Keratinocyte (primary cell): ENCODE results near the gene AGMAT. TPM values are rescaled to one million over a fixed set of nuclear protein-coding genes. Genes with fewer than 3 reads are reported as not detected.

Experiments
- DNase-seq: peaks from one replicate; pipeline ENCODE4 v3.0.0-alpha.2; 2011; ENCODE audit warnings: low read depth, missing footprints, low spot score
- FAIRE-seq: peaks from 2 replicates; lab custom pipeline; 2011; peaks lifted over from hg19 to GRCh38; lab: Jason Lieb, UNC
- H2AFZ ChIP-seq: 2 replicates; pipeline ENCODE4 v1.6.0; 2012; ENCODE audit warnings: low read length, control low read depth, inconsistent platforms; ENCODE audit not compliant: control insufficient read depth
- H3K27ac ChIP-seq: 2 replicates; pipeline ENCODE4 v1.5.1; 2011; ENCODE audit warnings: low read length; ENCODE audit not compliant: control insufficient read depth, insufficient read depth
- H3K27me3 ChIP-seq: 3 replicates; pipeline ENCODE4 v1.6.0; 2011; ENCODE audit warnings: low read length; ENCODE audit not compliant: control insufficient read depth, insufficient read depth; ENCODE audit errors: extremely low read depth
- H3K36me3 ChIP-seq, 2 experiments: 2 replicates in 1 of 2; 3 replicates in 1 of 2; pipeline ENCODE4 v1.5.1; 2011; ENCODE audit warnings: low read length in 2 of 2, mild to moderate bottlenecking in 1 of 2; ENCODE audit not compliant: control insufficient read depth in 2 of 2, insufficient read depth in 2 of 2; ENCODE audit errors: extremely low read depth in 1 of 2
- H3K4me1 ChIP-seq: 3 replicates; pipeline ENCODE4 v1.5.1; 2011; ENCODE audit warnings: low read length; ENCODE audit not compliant: control insufficient read depth, insufficient read depth; ENCODE audit errors: extremely low read depth
- H3K4me2 ChIP-seq: 3 replicates; pipeline ENCODE4 v1.6.0; 2011; ENCODE audit warnings: low read depth, low read length; ENCODE audit not compliant: control insufficient read depth, insufficient read depth; ENCODE audit errors: extremely low read depth
- H3K4me3 ChIP-seq, 3 experiments: fragments of 200-600 bp in 1 of 3; sonication (generic) in 1 of 3; 2 replicates in 2 of 3; 3 replicates in 1 of 3; pipeline ENCODE4 v1.5.1; 2011 to 2016; ENCODE audit warnings: low read length in 3 of 3, mild to moderate bottlenecking in 3 of 3, control low read depth in 2 of 3, inconsistent platforms in 1 of 3, low read depth in 1 of 3, mixed read lengths in 1 of 3, mixed run types in 1 of 3, moderate library complexity in 1 of 3; ENCODE audit not compliant: control insufficient read depth in 2 of 3, insufficient read depth in 2 of 3; ENCODE audit errors: extremely low read depth in 1 of 3
- H3K79me2 ChIP-seq: 2 replicates; pipeline ENCODE4 v1.6.0; 2012; ENCODE audit warnings: low read length; ENCODE audit not compliant: control insufficient read depth, insufficient read depth
- H3K9ac ChIP-seq: 3 replicates; pipeline ENCODE4 v1.6.0; 2011; ENCODE audit warnings: low read length; ENCODE audit not compliant: control insufficient read depth, insufficient read depth; ENCODE audit errors: extremely low read depth
- H3K9me1 ChIP-seq: 3 replicates; pipeline ENCODE4 v1.6.0; 2011; ENCODE audit warnings: low read length; ENCODE audit not compliant: control insufficient read depth, insufficient read depth; ENCODE audit errors: extremely low read depth
- H3K9me3 ChIP-seq: 2 replicates; pipeline ENCODE4 v1.5.1; 2012; ENCODE audit warnings: low read depth, low read length; ENCODE audit not compliant: control insufficient read depth
- H4K20me1 ChIP-seq: 3 replicates; pipeline ENCODE4 v1.6.0; 2011; ENCODE audit warnings: low read length; ENCODE audit not compliant: control insufficient read depth, insufficient read depth; ENCODE audit errors: extremely low read depth
- CTCF ChIP-seq, 3 experiments: IDR thresholded peaks in 1 of 3; conservative IDR thresholded peaks in 1 of 3; optimal IDR thresholded peaks in 1 of 3; 2 replicates in 2 of 3; 3 replicates in 1 of 3; pipeline versions ENCODE3 to v1.5.1; 2011; ENCODE audit warnings: low read length in 3 of 3, mild to moderate bottlenecking in 3 of 3, moderate library complexity in 2 of 3, control low read depth in 1 of 3, inconsistent platforms in 1 of 3; ENCODE audit not compliant: insufficient read depth in 2 of 3; ENCODE audit errors: extremely low read depth in 1 of 3
- EZH2 ChIP-seq: IDR thresholded peaks from one replicate; pipeline ENCODE4 v1.6.1; 2012; ENCODE audit warnings: inconsistent platforms, mild to moderate bottlenecking, low read length, moderate library complexity
- dilution Hi-C: fragments of 300-500 bp; cut with MboI; formaldehyde crosslinking; loops from one replicate; pipeline ENCODE4 v1.7.0; 2020; ENCODE audit warnings: low sequenced_read_pairs; ENCODE audit not compliant: extremely low pct_ligation_motif_present
- polyA plus RNA-seq, 5 experiments: library from polyadenylated mRNA; depleted of rRNA in 3 of 5; stranded (reverse) in 3 of 5; stranded (forward) in 1 of 5; unstranded in 1 of 5; fragments of >200 nt; gene quantifications; 1 replicate in 1 of 5; 2 replicates in 3 of 5; 3 replicates in 1 of 5; pipeline versions ENCODE4 v1.2.1 to v1.2.3, GENCODE V29; 2011 to 2012; ENCODE audit warnings: missing spikeins in 2 of 5, low read depth in 1 of 5, low replicate concordance in 1 of 5

Gene AGMAT
- polyA plus RNA-seq, 1 donor (not counting 4 experiments of a cell fraction or from before 2014, with no cell fraction given): 0.21 TPM

- H3K79me2 ChIP-seq: peaks cover 63% of the 10 kb centered on the region
- H3K9me1 ChIP-seq: no peaks in the 10 kb centered on the region
- H2AFZ ChIP-seq: no peak overlapping the region
- H3K27ac ChIP-seq: no peak overlapping the region
- peaks cover 18 to 27% of the 10 kb centered on the region in 2 experiments for H3K36me3 ChIP-seq
- peaks cover 3% of the 10 kb centered on the region for H4K20me1 ChIP-seq
- H3K9ac ChIP-seq: no peak overlapping the region
- H3K4me1 ChIP-seq: no peaks in the 10 kb centered on the region
- H3K27me3 ChIP-seq: no peaks in the 10 kb centered on the region
- FAIRE-seq (no peak), DNase-seq (no peak)
- H3K4me2 ChIP-seq: no peak overlapping the region
- dilution Hi-C loops: no loop called here
- H3K4me3 ChIP-seq: no peak overlapping the region
- H3K9me3 ChIP-seq: no peaks in the 10 kb centered on the region
- TF ChIP-seq EZH2 (no peak), CTCF (optimal IDR thresholded peaks at IDR 0.05 in 1 of 3, IDR thresholded peaks at IDR 0.05 in 1 of 3, conservative IDR thresholded peaks at IDR 0.05 in 1 of 3; ENCODE audit: extremely low read depth in 1 of 3, insufficient read depth in 2 of 3, low read length in 3 of 3) (no peak)
Observed at GRCh38 chr1:15626269-15626950, 41.6 kb upstream of the AGMAT start.

GRCh38 chr1:15625056-15625917 lies 40.4 kb upstream of the AGMAT start:
- H3K27ac ChIP-seq: no peak overlapping the region
- TF ChIP-seq CTCF (optimal IDR thresholded peaks at IDR 0.05 in 1 of 3, IDR thresholded peaks at IDR 0.05 in 1 of 3, conservative IDR thresholded peaks at IDR 0.05 in 1 of 3; ENCODE audit: extremely low read depth in 1 of 3, insufficient read depth in 2 of 3, low read length in 3 of 3) (no peak), EZH2 (no peak)
- H3K4me3 ChIP-seq: no peak overlapping the region
- H4K20me1 ChIP-seq: peaks cover 3% of the 10 kb centered on the region
- FAIRE-seq: no peak
- no peaks in the 10 kb centered on the region for H3K9me1 ChIP-seq
- no peak overlapping the region for H2AFZ ChIP-seq
- H3K9ac ChIP-seq: no peak overlapping the region
- H3K9me3 ChIP-seq: no peaks in the 10 kb centered on the region
- no peak overlapping the region for H3K4me2 ChIP-seq
- dilution Hi-C loops: no loop called here
- peaks cover 73% of the 10 kb centered on the region for H3K79me2 ChIP-seq
- no peak for DNase-seq
- peaks cover 11 to 22% of the 10 kb centered on the region in 2 experiments for H3K36me3 ChIP-seq
- peaks cover 9% of the 10 kb centered on the region for H3K4me1 ChIP-seq
- no peaks in the 10 kb centered on the region for H3K27me3 ChIP-seq
